ENCODE data around the gene JMJD4.
"Not testable (repeated sequence)": the region's sequence is repeated elsewhere in the genome, so short reads cannot be mapped to it uniquely, and the experiment has no call there.

Gene JMJD4

DNA sequence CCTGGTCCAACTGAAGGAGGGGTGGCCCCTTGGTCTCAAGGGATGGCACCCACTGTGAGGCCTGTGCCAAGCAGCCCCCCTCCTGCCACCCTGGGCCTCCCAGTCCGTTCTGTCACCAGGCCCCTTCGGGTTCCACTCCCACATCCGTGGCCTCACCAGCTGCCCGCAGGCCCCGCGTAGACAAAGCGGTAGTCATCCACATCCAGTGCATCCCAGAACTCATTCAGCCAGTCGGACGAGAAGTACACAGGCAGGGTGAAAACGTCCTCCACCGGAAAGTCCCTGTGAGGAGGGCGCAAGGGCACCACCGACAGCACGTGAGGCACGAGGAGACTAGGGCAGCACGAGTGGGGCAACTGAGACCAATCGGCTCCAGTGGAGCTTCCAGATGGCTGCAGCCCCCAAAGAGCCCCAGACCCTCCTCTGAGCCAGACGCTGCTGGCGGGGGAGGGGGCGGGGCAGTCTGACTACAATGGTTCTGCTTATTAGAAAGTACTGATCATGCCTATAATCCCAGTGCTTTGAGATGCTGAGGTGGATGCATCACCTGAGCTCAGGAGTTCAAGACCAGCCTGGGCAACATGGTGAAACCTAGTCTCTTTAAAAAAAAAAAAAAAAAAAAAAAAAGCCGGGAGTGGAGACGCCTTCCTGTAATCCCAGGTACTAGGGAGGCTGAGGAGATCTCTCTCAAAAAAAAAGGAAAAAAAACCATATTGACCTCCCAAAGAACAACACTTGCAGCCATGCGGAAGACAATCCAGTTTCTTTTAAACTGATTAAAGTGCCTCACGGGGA lies 1.2 kb downstream of the JMJD4 start:
- no peak for DNase-seq (ENCODE audit: low read depth in 1 of 2, low spot score in 1 of 2)

DNA sequence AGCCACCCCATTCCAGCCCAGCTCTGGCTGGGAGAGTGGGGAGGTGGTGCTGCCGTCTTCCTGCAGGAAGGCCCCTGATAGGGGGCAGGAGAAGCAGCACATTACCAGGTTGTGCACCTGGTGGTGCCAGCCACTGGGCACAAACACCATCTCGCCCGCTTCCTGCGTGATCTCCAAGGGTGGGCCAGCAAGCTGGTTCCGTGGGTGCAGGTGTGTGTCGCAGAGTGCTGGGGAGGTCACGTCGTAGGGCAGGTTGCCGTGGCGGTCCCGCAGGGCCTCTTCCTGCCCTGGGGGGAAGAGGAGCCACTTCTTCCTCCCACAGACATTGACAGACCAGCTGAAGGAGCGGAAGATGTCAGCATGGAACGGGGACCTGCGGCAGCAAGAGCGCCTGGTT lies 1.8 kb downstream of the JMJD4 start:
- DNase-seq (ENCODE audit: low read depth in 1 of 2, low spot score in 1 of 2): no peak

GRCh38 chr1:227732586-227733308 lies 2.4 kb downstream of the JMJD4 start:
- no peak for DNase-seq (ENCODE audit: low read depth in 1 of 2, low spot score in 1 of 2)

DNA sequence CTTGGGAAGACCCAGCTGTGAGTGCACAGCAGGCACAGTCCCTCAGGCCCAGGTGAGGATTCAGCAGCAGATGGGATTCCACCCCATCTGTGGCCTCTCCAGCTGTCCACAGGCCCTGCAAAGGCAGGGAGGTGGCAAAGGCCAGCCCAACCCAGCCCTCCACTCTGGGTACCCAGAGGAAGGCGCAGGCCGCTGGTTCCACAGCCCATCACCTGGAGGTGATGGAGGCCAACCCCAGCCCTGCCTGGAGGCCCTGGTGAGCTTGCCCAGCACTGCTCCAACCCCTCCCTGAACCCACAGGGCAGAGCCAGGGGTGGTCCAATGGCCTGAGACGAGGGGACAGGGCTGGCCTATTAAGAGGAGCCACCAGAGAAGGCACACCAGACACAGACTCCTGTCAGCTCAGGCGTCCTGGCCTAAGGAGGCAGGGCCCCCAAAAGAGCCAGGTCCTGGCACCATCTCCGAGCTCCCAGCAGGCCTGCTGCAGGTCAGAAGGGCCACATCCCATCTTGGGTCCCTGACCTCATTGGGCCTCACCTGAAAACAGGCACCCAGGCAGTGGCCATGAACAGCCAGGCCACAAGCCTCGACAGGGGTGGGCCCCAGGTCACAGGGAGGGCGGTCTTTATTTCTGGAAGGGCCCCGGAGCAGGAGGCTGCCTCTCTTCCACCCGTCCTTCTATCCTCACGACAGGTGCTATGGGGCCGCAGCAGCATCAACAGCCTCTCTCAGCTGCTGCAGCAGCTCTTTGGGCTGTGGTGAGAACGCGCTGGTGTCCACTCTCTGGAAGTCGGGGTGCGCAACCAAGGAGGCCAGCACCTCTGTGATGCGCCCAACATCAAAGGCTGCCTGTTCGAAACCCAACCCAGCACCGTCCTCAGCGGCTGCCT lies 3.2 kb downstream of the JMJD4 start:
- no peak for DNase-seq (ENCODE audit: low read depth in 1 of 2, low spot score in 1 of 2)

- no peak for DNase-seq (ENCODE audit: low read depth in 1 of 2, low spot score in 1 of 2)
Measured at GRCh38 chr1:227731241-227731677, 3.8 kb downstream of the JMJD4 start.

GRCh38 chr1:227730630-227731151 lies 4.4 kb downstream of the JMJD4 start:
- DNase-seq (ENCODE audit: low read depth in 1 of 2, low spot score in 1 of 2): no peak

- no peak for DNase-seq (ENCODE audit: low read depth in 1 of 2, low spot score in 1 of 2)
Measured at GRCh38 chr1:227729881-227730629, 5.0 kb downstream of the JMJD4 start.

DNA sequence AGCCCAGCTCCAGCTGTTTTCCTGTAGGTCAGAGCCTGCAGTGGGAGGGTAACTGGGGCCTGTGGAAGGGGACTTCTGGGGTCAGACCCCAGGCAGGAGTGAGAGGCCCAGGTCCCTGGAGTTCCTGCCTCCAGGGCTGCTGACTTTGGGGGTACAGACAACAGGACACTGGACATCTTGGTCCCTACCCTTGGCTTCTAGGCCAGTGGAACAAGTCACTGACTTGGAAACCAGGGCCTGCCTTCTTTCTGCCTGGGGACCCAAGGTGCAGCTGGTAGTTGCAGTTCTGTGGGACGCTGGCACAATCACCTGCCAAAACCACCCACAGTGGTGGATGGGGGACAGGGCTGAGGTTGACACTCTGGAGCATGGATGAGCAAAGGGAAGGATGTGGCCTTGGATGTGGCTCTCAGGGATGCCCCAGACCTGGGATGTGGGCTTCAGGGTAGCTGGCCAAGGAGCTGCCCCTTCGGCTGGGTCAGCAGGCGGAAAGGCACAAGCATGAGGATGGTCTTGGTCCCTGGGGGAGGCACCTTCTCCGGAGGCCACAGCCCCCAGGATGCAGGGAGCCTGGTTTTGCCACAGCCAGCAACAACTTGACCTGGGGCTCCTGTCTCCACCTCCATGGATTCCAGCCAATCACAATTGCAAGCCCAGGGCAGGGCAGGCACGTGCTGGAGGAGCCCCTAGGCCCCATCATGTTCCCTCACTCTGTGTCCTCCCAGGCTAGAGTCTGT lies 5.8 kb downstream of the JMJD4 start:
- no peak for DNase-seq (ENCODE audit: low read depth in 1 of 2, low spot score in 1 of 2)

- DNase-seq (ENCODE audit: low read depth in 1 of 2, low spot score in 1 of 2): no peak
Measured at GRCh38 chr1:227728892-227729143, 6.3 kb downstream of the JMJD4 start.

DNA sequence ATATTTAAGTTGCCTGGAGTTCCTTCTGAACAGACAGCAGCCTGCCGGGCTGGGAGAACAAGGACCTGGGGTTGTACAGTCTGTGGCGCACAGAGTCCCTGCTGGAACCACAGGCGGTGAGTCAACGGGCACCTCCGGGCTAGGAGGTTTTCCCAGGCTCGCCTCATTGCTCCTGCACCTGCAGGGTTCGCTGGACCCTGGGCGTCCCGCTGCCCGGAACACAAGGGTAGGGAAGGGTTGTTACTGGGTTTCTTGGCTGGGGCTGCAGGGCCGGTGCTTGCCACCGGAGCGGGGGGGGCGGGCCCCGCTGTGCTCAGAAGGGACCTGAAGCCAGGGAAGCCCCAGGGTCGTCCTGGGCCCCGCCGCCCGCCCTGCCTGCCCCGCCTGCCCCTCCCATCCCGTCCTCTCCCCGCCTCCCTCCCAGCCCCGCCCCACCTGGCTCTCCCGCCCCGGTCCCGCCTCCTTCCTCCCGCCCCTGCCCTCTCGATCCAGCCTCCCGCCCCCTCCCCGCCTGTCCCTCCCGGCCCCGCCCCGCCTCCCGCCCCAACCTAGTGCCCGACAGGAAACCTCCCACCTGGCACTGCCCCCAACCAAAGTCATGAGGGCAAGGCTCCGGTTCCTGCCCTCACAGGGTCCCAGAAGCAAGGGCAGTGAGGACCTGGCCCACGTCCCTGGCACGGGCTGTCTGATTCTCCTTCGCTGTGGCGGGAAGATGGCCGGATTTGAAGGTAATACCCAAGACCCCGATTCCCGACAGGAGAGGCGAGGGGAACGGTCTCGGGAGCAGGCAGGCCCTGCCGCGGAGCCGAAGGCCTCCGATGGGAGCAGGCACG lies 6.8 kb downstream of the JMJD4 start:
- peak in 1 of 2 donors; percentile 48 for DNase-seq (ENCODE audit: low read depth in 1 of 2, low spot score in 1 of 2)

GRCh38 chr1:227726924-227727599 lies 8.0 kb downstream of the JMJD4 start:
- no peak for DNase-seq (ENCODE audit: low read depth in 1 of 2, low spot score in 1 of 2)

DNA sequence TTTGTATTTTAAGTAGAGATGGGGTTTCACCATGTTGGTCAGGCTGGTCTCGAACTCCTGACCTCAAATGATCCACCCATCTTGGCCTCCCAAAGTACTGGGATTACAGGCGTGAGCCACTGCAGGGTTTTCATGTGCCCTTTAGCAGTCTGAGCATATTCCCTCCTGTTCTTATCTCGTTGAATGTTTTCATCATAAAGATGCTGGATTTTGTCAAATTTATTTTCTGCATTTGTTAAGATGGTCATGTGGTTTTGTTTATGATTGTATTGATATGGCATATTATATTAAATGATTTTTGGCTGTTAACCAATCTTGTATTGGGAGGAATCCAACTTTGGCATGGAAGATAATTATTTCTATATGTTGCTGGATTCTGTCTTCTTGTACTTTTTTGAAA lies 8.8 kb downstream of the JMJD4 start:
- DNase-seq (ENCODE audit: low read depth in 1 of 2, low spot score in 1 of 2): no peak

GRCh38 chr1:227725046-227725445 lies 10.1 kb downstream of the JMJD4 start:
- DNase-seq (ENCODE audit: low read depth in 1 of 2, low spot score in 1 of 2): no peak

DNA sequence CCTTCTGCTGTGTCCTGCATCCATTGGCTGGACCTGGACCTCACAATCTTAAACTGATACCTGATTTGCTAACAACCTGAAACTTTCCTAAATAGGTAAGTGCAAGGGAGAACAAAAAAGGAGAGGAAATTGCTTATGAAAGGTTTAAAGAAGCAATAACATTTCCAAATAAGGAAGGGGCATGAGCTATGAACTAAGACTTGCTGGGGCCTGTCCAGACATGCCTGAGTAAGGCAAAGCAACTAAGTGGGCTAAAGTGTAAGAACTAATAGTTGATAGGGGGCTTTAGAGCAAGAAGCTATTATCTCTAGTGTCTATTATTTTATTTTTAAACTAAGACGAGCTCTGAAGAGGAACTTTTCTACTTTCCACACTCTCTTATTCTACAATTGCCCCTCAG lies 11.6 kb downstream of the JMJD4 start:
- no peak for DNase-seq (ENCODE audit: low read depth in 1 of 2, low spot score in 1 of 2)

- DNase-seq (ENCODE audit: low read depth in 1 of 2, low spot score in 1 of 2): no peak
Measured at GRCh38 chr1:227718932-227719331, 16.2 kb downstream of the JMJD4 start.

DNA sequence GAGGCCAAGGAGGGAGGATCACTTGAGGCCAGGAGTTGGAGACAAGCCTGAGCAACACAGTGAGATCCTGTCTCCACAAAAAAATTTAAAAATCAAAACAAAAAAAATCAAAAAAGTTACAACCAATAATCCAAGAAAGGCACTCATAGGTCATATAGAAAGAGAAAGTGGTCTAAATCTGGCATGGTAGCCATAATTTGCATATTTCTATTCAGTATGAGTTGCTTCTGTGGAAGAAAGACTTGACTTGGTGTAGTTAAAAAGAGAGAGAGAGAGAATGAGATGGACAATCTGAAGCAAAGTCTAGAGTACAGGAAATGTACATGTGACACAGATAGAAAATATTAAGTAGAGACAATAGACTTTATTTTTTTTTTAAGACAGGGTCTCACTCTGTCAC lies 22.5 kb downstream of the JMJD4 start:
- DNase-seq (ENCODE audit: low read depth in 1 of 2, low spot score in 1 of 2): no peak

GRCh38 chr1:227710474-227710873 lies 24.6 kb downstream of the JMJD4 start:
- not testable (repeated sequence) for DNase-seq (ENCODE audit: low read depth in 1 of 2, low spot score in 1 of 2)

- no peak for DNase-seq (ENCODE audit: low read depth in 1 of 2, low spot score in 1 of 2)
Measured at GRCh38 chr1:227709451-227709850, 25.7 kb downstream of the JMJD4 start.

DNA sequence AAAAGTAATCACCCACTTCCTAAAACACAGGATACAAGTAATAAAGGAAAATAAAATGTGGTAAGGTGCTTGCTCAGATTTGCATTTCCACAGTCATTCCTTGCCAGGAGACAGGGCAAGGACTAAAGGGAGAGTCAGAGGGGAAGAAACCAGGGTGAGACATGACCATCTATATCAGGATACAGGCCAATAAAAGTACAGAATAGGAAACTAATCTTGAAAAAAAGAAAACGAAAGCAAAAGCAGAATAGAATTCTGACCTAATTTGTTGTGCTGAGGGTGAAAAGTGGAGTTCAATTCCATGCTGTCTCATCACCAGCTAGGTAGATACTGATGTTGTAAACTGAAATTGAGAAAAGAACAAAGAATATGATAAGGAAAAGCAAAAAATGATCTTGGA lies 27.3 kb downstream of the JMJD4 start:
- no peak for DNase-seq (ENCODE audit: low read depth in 1 of 2, low spot score in 1 of 2)
